Measurements from ENCODE around the gene GABBR2. TPM values are rescaled to one million over a fixed set of nuclear protein-coding genes. Genes with fewer than 3 reads are reported as not detected.

GABBR2 gene
- total RNA-seq, 6 experiments from 2014 or later = not detected

DNA sequence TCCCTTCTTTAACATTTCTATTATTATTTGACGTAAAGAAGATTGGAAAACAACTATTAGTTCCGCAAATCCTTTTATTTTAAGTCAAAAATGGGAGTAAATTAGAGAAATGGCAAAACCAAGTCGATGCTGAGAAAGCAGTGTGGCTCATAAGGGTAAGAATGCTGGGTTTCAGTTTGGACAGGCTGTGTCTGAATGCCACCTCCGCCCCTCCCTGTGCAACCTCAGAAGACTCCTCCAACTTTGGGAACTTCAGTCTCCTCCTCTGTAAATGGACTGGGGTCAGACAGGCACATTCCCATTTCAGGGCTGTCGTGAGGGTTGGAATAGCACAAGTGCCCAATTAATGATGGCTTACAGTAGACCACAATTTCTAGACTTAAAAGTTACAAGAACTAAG, 154.0 kb downstream of the GABBR2 start:
- no peaks in the 10 kb centered on the region for H3K36me3 ChIP-seq
- H3K4me3 ChIP-seq = no peak overlapping the region
- H3K9me3 ChIP-seq = no peaks in the 10 kb centered on the region
- intact Hi-C loops (cut with DNase I) = no loop called here
- TF ChIP-seq POLR2A (IDR thresholded peaks at IDR 0.05) = no peak
- no peak for TF ChIP-seq CTCF (IDR thresholded peaks at IDR 0.05)
- no peak for ATAC-seq
- DNase-seq = no peak
- peaks cover 0 to 9% (median 0%) of the 10 kb centered on the region in 4 donors for H3K4me1 ChIP-seq
- no peaks in the 10 kb centered on the region for H3K27me3 ChIP-seq
- H3K27ac ChIP-seq = no peak overlapping the region
- WGBS (ENCODE audit: insufficient coverage, low coverage, low lambda C conversion rate, missing lambda C conversion rate) = 79% methylated on average over 5 of the region's 5 CpGs

DNA sequence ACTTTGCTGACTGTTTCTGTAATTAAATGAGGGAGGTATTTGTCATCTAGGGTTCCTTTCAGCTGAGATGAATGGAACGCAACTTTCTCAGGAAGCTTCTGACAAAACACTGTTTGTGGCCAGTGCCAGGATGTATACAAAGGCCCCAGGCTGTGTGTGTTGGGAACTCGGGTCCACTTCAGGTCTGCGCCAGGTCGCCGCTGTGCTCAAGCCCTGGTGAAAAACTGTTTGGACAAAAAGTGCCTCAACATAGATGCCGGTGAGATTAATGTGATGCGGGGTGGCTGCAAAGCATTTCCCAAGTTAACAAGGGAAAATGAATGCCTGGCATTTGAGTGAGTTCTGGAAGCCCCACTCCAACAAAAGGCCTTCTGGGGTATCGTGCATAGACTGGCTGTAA, 156.4 kb downstream of the GABBR2 start:
- H3K36me3 ChIP-seq = no peaks in the 10 kb centered on the region
- TF ChIP-seq CTCF (IDR thresholded peaks at IDR 0.05) (no peak), POLR2A (IDR thresholded peaks at IDR 0.05) (no peak)
- intact Hi-C loops (cut with DNase I) = no loop called here

DNA sequence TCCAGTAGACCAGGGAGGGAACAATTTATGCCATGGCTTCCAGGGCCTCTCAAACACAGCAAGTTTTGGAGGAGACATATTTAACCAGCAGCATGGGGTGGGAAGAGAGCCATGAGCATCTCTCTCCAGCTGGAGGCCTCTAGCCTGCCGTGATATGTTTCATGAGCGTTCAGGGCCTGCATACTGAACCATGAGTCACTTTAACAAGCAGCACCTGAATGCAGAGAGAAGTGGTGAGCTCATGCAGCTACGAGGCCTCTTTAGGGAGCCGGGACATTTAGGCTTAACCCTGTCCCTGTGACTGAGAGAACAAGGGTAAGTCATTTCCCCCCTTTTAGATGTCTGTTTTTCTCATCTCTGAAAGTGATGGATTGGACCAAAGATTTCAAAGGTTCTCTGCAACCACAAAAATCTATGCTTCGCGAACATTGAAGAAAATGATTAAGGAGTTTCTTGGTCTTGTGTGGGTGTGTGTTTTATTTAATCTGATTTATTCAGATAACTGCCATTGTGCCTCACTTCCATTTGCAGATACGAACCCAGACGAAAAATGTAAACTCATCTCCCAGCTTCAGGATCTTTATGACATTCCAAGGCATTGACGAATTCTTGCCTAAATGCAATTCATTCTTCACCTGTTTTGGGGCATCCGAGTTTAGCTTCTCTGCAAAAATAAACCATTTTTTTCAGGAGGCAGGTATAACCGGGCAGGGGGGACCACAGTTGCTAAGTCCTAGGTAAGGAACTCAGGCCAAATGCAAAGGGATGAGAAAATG, 157.0 kb downstream of the GABBR2 start:
- no peak overlapping the region for H3K27ac ChIP-seq
- no peak for ATAC-seq
- H3K9me3 ChIP-seq = no peaks in the 10 kb centered on the region
- H3K4me1 ChIP-seq = no peaks in the 10 kb centered on the region
- TF ChIP-seq POLR2A (IDR thresholded peaks at IDR 0.05) (no peak), CTCF (IDR thresholded peaks at IDR 0.05) (no peak)
- intact Hi-C loops (cut with DNase I) = no loop called here
- no peak overlapping the region for H3K4me3 ChIP-seq
- no peaks in the 10 kb centered on the region for H3K27me3 ChIP-seq
- WGBS (ENCODE audit: insufficient coverage, low coverage, low lambda C conversion rate, missing lambda C conversion rate) = 85% methylated on average over 9 of the region's 11 CpGs
- DNase-seq = no peak
- H3K36me3 ChIP-seq = no peaks in the 10 kb centered on the region

More for the DNA sequence above, 156.4 kb downstream of the GABBR2 start:
- Histone ChIP-seq H3K27ac (no peak overlapping the region), H3K4me3 (no peak overlapping the region), H3K9me3 (no peaks in the 10 kb centered on the region), H3K4me1 (no peaks in the 10 kb centered on the region), H3K27me3 (no peaks in the 10 kb centered on the region)
- DNase-seq (no peak), ATAC-seq (no peak)
- 79% methylated on average over 7 of the region's 8 CpGs for WGBS (ENCODE audit: insufficient coverage, low coverage, low lambda C conversion rate, missing lambda C conversion rate)

DNA sequence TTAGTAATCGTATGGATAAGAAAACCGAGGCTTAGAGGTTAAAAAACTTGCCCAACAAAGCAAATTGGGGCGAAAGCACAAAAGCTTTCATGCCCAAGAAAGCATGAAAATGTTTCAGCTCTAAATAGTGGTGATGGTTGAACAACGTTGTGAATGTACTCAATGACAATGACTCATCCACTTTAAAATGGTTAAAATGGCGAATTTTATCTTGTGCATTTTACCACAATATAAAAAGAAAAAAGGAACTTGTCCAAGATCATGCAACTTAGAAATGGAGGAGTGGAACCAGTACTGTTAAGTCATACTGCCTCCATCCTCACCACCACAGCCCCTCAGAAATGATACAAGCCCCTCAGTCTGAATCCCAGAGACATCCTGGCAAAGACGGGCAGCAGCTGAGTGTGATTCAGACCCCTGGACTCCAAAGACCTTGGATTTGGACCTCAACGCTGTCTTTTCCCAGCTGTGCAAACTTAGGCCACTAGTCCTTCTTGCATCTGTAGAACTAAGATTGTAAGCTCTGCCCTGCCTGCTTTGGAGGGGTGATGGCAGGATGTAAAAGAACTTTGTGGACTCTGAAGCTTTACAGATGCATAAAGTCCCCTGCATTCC, 158.4 kb downstream of the GABBR2 start:
- H3K36me3 ChIP-seq = no peaks in the 10 kb centered on the region
- no peak overlapping the region for H3K27ac ChIP-seq
- no peaks in the 10 kb centered on the region for H3K9me3 ChIP-seq
- no peak overlapping the region for H3K4me3 ChIP-seq
- no peak for DNase-seq
- TF ChIP-seq CTCF (IDR thresholded peaks at IDR 0.05) (no peak), POLR2A (IDR thresholded peaks at IDR 0.05) (no peak)
- no peak for ATAC-seq
- no peaks in the 10 kb centered on the region for H3K27me3 ChIP-seq
- no peaks in the 10 kb centered on the region for H3K4me1 ChIP-seq
- intact Hi-C loops (cut with DNase I) = no loop called here
- WGBS (ENCODE audit: insufficient coverage, low coverage, low lambda C conversion rate, missing lambda C conversion rate) = 67% methylated on average over 7 of the region's 7 CpGs

Data from right lobe of liver (tissue), 6 donors.